GM19025 (cell line): ENCODE results near the gene ASTN2.

Experiments used
- ATAC-seq: cut with Tn5 transposase; IDR thresholded peaks from one replicate; pipeline ENCODE4 v1.9.1; 2021; ENCODE audit warnings: mild to moderate bottlenecking, low read depth, moderate library complexity; ENCODE audit not compliant: unreplicated experiment

Gene ASTN2

GRCh38 chr9:116792271-116792670 is 622.6 kb downstream of the ASTN2 start:
- no peak for ATAC-seq

GRCh38 chr9:116791326-116791725 is 623.5 kb downstream of the ASTN2 start:
- ATAC-seq, result no peak

- ATAC-seq, result no peak
Observed at GRCh38 chr9:116789081-116789480, 625.8 kb downstream of the ASTN2 start.

- no peak for ATAC-seq
Observed at GRCh38 chr9:116786737-116787136, 628.1 kb downstream of the ASTN2 start.

GRCh38 chr9:116777116-116777515 is 637.7 kb downstream of the ASTN2 start:
- ATAC-seq, result no peak

- ATAC-seq, result no peak
Observed at GRCh38 chr9:116774421-116775180, 640.3 kb downstream of the ASTN2 start.

GRCh38 chr9:116767219-116767618 is 647.6 kb downstream of the ASTN2 start:
- no peak for ATAC-seq

GRCh38 chr9:116765011-116765410 is 649.8 kb downstream of the ASTN2 start:
- ATAC-seq, result no peak

- no peak for ATAC-seq
Observed at GRCh38 chr9:116763770-116764169, 651.1 kb downstream of the ASTN2 start.

- no peak for ATAC-seq
Observed at GRCh38 chr9:116760636-116761035, 654.2 kb downstream of the ASTN2 start.

- no peak for ATAC-seq
Observed at GRCh38 chr9:116757030-116757429, 657.8 kb downstream of the ASTN2 start.

GRCh38 chr9:116753389-116753788 is 661.5 kb downstream of the ASTN2 start:
- no peak for ATAC-seq

GRCh38 chr9:116750510-116750909 is 664.3 kb downstream of the ASTN2 start:
- no peak for ATAC-seq

GRCh38 chr9:116749772-116750171 is 665.1 kb downstream of the ASTN2 start:
- no peak for ATAC-seq

- no peak for ATAC-seq
Observed at GRCh38 chr9:116749176-116749575, 665.7 kb downstream of the ASTN2 start.

GRCh38 chr9:116741742-116742141 is 673.1 kb downstream of the ASTN2 start:
- no peak for ATAC-seq

- no peak for ATAC-seq
Observed at GRCh38 chr9:116741086-116741740, 673.6 kb downstream of the ASTN2 start.

GRCh38 chr9:116737152-116737546 is 677.7 kb downstream of the ASTN2 start:
- ATAC-seq, result no peak

GRCh38 chr9:116736399-116737151 is 678.3 kb downstream of the ASTN2 start:
- ATAC-seq, result no peak

GRCh38 chr9:116733010-116733641 is 681.7 kb downstream of the ASTN2 start:
- no peak for ATAC-seq

- ATAC-seq, result no peak
Observed at GRCh38 chr9:116726602-116727001, 688.3 kb downstream of the ASTN2 start.
